Measurements from ENCODE around the gene TLE3.

TLE3 gene

DNA sequence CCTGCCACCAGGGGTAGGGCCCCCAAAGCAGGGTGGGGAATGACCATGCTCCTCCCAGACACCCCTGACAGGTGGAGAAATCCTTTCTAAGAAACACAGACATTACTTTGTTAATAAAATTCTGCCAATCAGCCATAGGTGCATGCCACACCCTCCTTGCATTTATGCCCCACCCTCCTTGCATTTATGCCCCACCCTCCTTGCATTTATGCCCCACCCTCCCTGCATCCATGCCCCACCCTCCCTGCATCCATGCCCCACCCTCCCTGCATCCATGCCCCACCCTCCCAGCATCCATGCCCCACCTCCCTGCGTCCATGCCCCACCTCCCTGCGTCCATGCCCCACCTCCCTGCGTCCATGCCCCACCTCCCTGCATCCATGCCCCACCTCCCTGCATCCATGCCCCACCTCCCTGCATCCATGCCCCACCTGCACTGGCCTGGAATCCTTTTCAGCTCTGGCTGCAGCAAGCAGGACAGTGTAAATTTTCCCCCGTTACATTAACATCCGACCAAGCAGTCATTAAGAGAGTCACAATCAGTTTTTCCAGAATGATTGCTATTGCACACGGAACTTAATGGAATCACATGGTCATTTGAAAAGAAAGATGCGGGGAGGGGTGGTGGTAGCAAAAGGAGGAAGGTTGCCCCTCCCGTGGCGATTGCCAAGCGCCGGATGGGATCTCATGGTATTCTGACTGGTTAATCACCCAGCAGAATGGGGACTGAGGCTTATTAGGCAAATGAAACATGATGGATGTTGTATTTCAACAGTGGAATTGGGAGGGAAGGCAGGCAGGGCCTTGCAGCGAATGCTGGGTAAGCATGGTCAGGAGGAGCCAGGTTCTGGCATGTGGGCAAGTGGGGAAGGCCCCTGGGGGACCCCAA, 91.2 kb downstream of the TLE3 start:
- no peak for DNase-seq (ENCODE audit: low read depth, low spot score)
- ChIA-PET CTCF (no interaction called here), POLR2A (no interaction called here)

DNA sequence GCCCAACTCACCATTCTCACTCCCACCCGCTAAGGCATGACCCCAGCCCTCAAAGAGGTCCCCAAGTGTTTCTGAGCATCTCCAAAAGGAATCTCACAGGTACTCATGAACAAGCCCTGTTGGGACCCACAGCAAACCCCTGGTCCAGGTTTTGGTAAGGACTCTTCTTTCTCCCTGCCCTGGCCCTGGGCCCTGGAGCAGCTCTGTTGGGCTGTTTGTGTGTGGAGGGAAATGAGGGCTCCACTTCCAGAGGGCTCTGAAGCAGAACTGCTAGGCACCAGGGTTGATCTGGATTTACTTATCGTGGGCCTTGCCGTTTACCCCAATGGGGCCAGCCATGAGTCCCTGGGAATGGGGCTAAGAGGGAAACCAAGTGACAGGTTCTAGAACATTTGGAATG, 92.9 kb downstream of the TLE3 start:
- H3K4me3 ChIP-seq (ENCODE audit: low read depth, low read length) = no peak overlapping the region
- ChIA-PET CTCF (no interaction called here), POLR2A (no interaction called here)
- no peak for DNase-seq (ENCODE audit: low read depth, low spot score)
- TF ChIP-seq, protein P1, sequence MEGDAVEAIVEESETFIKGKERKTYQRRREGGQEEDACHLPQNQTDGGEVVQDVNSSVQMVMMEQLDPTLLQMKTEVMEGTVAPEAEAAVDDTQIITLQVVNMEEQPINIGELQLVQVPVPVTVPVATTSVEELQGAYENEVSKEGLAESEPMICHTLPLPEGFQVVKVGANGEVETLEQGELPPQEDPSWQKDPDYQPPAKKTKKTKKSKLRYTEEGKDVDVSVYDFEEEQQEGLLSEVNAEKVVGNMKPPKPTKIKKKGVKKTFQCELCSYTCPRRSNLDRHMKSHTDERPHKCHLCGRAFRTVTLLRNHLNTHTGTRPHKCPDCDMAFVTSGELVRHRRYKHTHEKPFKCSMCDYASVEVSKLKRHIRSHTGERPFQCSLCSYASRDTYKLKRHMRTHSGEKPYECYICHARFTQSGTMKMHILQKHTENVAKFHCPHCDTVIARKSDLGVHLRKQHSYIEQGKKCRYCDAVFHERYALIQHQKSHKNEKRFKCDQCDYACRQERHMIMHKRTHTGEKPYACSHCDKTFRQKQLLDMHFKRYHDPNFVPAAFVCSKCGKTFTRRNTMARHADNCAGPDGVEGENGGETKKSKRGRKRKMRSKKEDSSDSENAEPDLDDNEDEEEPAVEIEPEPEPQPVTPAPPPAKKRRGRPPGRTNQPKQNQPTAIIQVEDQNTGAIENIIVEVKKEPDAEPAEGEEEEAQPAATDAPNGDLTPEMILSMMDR (IDR thresholded peaks at IDR 0.05; ENCODE audit: insufficient read depth, low read length, missing control alignments) = no peak

More for the DNA sequence above, 91.2 kb downstream of the TLE3 start:
- TF ChIP-seq, protein P1 (IDR thresholded peaks at IDR 0.05; ENCODE audit: insufficient read depth, low read length, missing control alignments) = no peak
- H3K4me3 ChIP-seq (ENCODE audit: low read depth, low read length) = no peak overlapping the region

DNA sequence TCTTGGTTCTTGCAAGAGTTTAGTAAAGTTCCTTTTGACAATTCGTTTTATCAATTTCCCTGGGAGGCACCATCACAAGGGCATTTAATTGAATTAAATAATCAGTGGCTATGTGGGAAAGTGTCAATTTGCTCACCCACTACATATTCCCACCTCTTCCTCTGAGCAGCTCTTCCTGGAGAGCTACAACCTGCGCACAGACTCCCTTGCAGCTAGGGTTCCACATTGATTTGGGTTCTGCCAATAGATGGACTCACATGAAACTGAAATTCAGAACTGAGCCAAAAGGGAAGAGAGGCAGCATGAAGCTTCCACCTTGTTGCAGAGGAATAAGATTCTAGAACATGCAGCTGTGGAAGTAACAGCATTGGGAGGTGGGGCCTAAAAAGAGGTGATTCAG, 94.8 kb downstream of the TLE3 start:
- H3K4me3 ChIP-seq (ENCODE audit: low read depth, low read length) = no peak overlapping the region
- TF ChIP-seq, protein P1 (IDR thresholded peaks at IDR 0.05; ENCODE audit: insufficient read depth, low read length, missing control alignments) = no peak
- DNase-seq (ENCODE audit: low read depth, low spot score) = no peak
- ChIA-PET CTCF (no interaction called here), POLR2A (no interaction called here)

DNA sequence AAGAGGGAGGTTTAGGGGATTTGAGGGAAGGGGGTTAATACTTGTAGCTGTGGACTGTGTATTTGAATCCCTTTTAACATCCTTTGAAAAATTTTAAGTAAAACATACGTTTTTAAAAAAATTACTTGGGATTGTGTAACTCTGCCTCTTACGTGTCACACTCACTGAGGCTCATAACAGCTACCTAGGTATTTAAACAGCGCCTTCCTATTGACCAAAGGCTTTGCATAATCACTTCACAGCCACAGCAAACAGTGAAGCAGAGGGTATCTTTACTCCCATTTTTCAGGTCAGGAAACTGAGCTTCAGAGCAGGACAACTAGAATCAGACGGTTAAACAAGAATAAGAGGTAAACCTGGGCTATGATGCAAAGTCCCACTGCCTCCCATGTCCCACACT, 95.9 kb downstream of the TLE3 start:
- ChIA-PET POLR2A (no interaction called here), CTCF (no interaction called here)
- no peak for DNase-seq (ENCODE audit: low read depth, low spot score)
- no peak overlapping the region for H3K4me3 ChIP-seq (ENCODE audit: low read depth, low read length)
- TF ChIP-seq, protein P1 (IDR thresholded peaks at IDR 0.05; ENCODE audit: insufficient read depth, low read length, missing control alignments) = no peak

DNA sequence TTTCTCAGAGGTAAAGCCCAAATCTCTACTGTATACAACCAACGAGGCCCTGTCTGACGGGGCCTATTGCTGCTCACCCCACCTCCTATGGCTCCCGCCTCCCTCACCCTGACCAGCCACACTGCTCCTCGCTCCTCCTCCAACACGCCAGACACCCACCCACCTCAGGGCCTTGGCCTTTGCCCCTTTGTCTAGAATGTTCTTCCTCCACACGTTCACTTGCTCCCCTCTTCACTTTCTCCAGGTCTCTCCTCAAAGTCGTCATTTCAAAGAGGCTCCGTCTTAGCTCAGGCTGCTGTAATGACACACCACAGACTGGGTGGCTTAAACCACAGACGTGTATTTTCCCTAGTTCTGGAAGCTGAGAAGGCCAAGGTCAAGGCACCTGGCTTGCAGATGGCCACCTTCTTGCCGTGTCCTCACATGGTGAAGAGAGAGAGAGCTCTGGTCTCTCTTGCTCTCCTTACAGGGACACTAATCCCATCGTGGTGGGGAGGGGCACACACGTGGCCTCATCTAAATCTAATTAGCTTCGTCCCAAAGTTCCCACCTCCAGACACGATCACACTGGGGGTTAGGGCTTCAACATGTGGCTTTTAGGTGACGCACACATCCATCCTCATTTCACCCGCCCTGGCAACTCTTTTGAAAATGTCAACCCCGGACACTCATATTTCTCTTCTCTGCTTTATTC, 98.2 kb downstream of the TLE3 start:
- DNase-seq (ENCODE audit: low read depth, low spot score) = no peak
- TF ChIP-seq, protein P1 (IDR thresholded peaks at IDR 0.05; ENCODE audit: insufficient read depth, low read length, missing control alignments) = no peak
- POLR2A ChIA-PET = no interaction called here
- no peak overlapping the region for H3K4me3 ChIP-seq (ENCODE audit: low read depth, low read length)
- CTCF ChIA-PET = no interaction called here

DNA sequence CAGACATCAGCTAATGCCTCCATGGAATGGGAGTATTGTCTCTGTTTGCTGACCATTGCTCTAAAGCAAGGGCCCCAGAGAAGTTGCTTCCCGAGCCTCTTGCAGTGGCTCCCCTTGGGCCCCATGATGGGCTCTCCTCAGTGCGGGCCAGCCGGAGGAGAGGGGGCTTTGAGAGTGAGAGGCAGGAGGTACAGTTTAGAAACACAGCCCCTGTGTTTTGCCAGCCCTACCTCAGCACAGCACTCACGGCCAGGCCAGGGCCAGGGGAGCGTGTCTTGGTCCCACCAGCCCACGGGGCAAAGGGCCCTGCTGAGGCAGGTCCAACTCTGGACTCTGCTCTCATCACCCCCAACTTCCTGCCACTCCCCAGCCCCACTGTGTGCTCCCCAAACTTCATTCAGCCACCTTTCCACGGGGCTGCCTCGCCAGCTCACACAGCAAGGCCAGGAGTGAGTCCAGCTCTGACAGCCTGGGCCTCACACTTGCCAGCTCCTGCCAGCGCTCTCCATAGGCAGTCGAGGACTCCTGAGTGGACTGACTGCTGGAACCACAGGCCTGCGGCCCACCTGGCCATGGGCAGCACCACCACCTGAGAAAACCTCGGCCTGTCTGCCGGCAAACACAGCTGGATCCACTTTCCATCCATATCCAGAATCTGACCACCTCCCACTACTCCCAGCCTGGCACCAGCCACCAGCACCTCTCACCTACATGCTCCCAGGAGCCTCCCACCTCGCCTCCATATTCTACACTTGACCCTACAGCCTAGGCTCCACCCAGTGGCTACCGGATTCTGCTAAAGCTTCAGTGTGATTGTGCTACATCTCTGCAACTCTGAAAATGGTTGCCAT, 99.0 kb downstream of the TLE3 start:
- TF ChIP-seq, protein P1 (IDR thresholded peaks at IDR 0.05; ENCODE audit: insufficient read depth, low read length, missing control alignments) = no peak
- ChIA-PET CTCF (no interaction called here), POLR2A (no interaction called here)
- H3K4me3 ChIP-seq (ENCODE audit: low read depth, low read length) = no peak overlapping the region
- no peak for DNase-seq (ENCODE audit: low read depth, low spot score)
